Brain microvascular endothelial cell (primary cell): Measurements from ENCODE around the gene SUFU.
A peak's percentile ranks its signal among the peaks of the same experiment; 100 is the strongest.

Experiments
- DNase-seq: peaks from one replicate; pipeline ENCODE4 v3.0.0-alpha.2; 2020
- H3K27ac ChIP-seq: fragments of 250-450 bp; sonication (Bioruptor Pico); 2 replicates; pipeline ENCODE4 v1.5.1; 2020; ENCODE audit warnings: mild to moderate bottlenecking, moderate library complexity
- H3K27me3 ChIP-seq: fragments of 250-450 bp; sonication (Bioruptor Pico); replicated peaks from 2 replicates; pipeline ENCODE4 v1.5.1; 2020; ENCODE audit warnings: mild to moderate bottlenecking
- H3K36me3 ChIP-seq: fragments of 250-450 bp; sonication (Bioruptor Pico); replicated peaks from 2 replicates; pipeline ENCODE4 v1.5.1; 2020; ENCODE audit warnings: mild to moderate bottlenecking
- H3K4me3 ChIP-seq: 2 replicates; pipeline ENCODE4 v1.5.1; 2011; ENCODE audit warnings: low read depth, mild to moderate bottlenecking, control low read depth, low read length, moderate library complexity
- in situ Hi-C: cut with HindIII; loops from 2 replicates; pipeline ENCODE4 v1.10.0; 2017; ENCODE audit warnings: low sequenced_read_pairs, low pct_ligation_motif_present
- TF ChIP-seq, protein P1 (sequence below): IDR thresholded peaks from 2 replicates; pipeline ENCODE4 v1.5.1; 2011; ENCODE audit warnings: low read depth, mild to moderate bottlenecking, moderate library complexity, low read length, control low read depth, inconsistent platforms; ENCODE audit errors: missing control alignments

Gene SUFU

DNA sequence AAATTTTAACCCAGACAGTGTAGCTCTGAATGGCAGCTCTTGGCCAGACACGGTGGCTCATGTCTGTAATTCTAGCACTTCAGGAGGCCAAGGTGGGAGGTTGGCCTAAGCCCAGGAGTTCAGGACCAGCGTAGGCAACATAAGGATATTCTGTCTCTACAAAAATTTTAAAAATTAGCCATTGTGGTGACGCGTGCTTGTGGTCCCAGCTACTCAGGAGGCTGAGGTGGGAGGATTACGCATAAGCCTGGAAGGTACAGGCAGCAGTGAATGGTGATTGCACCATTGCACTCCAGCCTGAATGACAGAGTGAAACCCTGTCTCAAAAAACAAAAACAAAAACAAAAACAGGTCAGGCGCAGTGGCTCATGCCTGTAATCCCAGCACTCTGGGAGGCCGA is 50.0 kb downstream of the SUFU start:
- in situ Hi-C loops: no loop called here
- DNase-seq: no peak
- Histone ChIP-seq H3K36me3 (peaks cover 11% of the 10 kb centered on the region), H3K27ac (no peak overlapping the region), H3K4me3 (no peak overlapping the region), H3K27me3 (no peaks in the 10 kb centered on the region)
- TF ChIP-seq, protein P1, sequence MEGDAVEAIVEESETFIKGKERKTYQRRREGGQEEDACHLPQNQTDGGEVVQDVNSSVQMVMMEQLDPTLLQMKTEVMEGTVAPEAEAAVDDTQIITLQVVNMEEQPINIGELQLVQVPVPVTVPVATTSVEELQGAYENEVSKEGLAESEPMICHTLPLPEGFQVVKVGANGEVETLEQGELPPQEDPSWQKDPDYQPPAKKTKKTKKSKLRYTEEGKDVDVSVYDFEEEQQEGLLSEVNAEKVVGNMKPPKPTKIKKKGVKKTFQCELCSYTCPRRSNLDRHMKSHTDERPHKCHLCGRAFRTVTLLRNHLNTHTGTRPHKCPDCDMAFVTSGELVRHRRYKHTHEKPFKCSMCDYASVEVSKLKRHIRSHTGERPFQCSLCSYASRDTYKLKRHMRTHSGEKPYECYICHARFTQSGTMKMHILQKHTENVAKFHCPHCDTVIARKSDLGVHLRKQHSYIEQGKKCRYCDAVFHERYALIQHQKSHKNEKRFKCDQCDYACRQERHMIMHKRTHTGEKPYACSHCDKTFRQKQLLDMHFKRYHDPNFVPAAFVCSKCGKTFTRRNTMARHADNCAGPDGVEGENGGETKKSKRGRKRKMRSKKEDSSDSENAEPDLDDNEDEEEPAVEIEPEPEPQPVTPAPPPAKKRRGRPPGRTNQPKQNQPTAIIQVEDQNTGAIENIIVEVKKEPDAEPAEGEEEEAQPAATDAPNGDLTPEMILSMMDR: no peak

DNA sequence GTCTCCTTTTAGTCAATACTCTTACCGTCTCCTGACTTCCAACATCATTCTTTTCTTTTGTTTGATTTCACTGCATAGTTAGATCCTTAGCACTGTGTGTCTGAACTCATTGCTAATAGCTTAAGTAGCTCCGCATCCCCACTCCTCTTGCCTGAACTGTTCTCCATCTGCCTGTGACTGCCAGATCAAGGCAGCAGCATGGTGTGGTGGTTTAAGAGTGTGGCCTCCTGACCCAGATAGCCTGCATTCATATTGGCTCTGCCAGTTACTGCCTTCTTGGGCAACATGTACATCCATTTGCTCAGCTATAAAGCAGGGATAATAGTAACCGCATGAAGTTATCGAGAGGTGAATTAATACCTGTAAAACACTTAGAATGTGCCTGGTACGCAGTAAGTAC is 50.8 kb downstream of the SUFU start:
- TF ChIP-seq, protein P1: no peak
- Histone ChIP-seq H3K27me3 (no peaks in the 10 kb centered on the region), H3K27ac (no peak overlapping the region), H3K4me3 (no peak overlapping the region), H3K36me3 (peaks cover 11% of the 10 kb centered on the region)
- in situ Hi-C loops: no loop called here
- no peak for DNase-seq

DNA sequence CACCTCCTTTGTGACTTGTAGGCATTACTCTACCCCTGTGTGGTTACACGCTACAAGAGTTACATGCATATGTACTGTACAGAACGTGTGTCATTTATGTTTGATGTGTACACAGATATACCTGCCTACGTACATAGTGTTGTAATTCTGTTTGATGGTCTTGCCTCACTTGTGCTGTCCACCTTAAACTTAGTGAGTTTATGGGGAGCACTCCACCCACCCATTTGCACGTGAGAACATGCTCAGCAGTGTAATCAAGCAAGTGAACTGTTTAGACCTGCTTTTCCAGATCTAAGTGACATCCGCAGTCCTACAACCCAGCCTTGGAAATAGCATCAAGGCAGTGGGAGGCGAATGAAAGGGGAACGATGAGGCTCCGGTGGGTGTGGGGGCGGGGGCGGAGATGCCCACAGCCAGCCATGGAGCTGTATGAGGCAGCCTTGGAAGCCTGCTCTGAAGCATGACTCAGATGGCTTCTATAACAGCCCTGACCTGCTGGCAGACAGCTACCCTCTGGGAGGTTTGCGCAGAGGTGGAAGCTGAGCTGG is 52.1 kb downstream of the SUFU start:
- TF ChIP-seq, protein P1: no peak
- in situ Hi-C loops: no loop called here
- H3K36me3 ChIP-seq: peaks cover 4% of the 10 kb centered on the region
- no peak overlapping the region for H3K4me3 ChIP-seq
- no peak overlapping the region for H3K27ac ChIP-seq
- no peaks in the 10 kb centered on the region for H3K27me3 ChIP-seq
- peak; percentile 66 for DNase-seq

DNA sequence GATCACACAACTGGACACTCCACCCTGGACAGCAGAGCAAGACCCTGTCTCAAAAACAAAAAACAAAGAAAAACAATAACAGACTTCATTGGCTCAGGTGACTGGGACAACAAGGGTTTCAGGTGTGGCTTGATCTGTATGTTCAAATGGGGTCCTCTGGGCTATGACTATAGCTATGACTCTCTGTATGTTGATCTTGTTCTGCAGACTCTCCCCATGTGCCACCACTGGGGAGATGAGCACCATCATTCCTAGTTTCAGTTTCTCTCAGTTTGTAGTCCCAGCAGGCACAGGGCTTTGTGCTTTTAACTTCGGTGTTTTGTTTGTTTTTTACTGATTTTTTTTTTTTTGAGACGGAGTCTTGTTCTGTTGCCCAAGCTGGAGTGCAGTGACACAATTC is 53.8 kb downstream of the SUFU start:
- no peak overlapping the region for H3K4me3 ChIP-seq
- in situ Hi-C loops: no loop called here
- H3K27me3 ChIP-seq: no peaks in the 10 kb centered on the region
- TF ChIP-seq, protein P1: no peak
- no peak overlapping the region for H3K27ac ChIP-seq
- no peak for DNase-seq
- H3K36me3 ChIP-seq: no peaks in the 10 kb centered on the region

DNA sequence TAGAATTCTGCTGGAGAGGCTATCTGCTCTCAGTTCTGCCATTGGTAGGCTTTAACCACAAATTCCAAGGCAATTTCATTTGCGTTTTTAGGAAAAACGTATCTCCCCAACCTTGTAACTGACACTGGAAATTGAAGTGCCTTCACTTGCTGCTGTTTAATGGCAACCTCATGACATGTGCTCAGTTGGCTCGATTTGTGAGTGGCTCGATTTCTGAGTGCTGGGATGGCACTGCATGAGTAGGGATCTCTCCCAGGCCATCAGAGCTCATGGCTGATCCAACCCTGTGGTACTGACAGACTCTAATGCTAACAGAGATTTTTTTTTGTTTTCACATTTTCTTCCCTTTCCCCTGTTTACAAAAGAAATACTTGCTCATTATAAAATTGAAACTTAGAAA is 56.0 kb downstream of the SUFU start:
- TF ChIP-seq, protein P1: no peak
- H3K27me3 ChIP-seq: no peaks in the 10 kb centered on the region
- no peak overlapping the region for H3K27ac ChIP-seq
- no peak for DNase-seq
- H3K4me3 ChIP-seq: no peak overlapping the region
- in situ Hi-C loops: no loop called here
- H3K36me3 ChIP-seq: no peaks in the 10 kb centered on the region

DNA sequence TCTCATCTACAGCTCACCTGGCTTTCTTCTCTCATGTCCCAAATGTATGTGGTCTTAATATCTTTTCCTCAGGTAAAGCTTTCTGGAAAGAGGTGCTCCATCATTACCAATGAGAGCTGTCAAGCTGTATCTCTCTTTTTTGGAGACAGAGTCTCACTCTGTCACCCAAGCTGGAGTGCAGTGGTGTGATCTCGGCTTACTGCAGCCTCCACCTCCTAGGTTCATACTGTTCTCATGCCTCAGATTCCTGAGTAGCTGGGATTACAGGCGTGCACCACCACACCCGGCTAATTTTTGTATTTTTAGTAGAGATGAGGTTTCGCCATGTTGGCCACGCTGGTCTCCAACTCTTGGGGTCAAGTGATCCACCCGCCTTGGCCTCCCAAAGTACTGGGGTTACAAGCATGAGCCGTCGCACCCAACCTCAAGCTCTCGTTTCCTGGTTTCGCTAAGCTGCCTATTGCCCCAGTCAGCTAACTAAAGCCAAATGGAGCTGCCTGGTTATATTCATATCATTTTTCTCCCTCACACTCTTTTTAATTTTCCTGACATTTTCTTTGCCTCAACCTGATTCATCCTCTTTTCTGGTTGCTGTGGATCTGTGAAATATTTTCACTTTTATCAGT is 60.5 kb downstream of the SUFU start:
- TF ChIP-seq, protein P1: no peak
- Histone ChIP-seq H3K4me3 (no peak overlapping the region), H3K36me3 (no peaks in the 10 kb centered on the region), H3K27ac (no peak overlapping the region), H3K27me3 (no peaks in the 10 kb centered on the region)
- DNase-seq: no peak
- in situ Hi-C loops: no loop called here
